GM12878 (cell line): ENCODE measurements around the gene CR2. TPM values are rescaled to one million over a fixed set of nuclear protein-coding genes. Genes with fewer than 3 reads are reported as not detected.

Source experiments
- ATAC-seq: fragments of 200-7000 bp; cut with Tn5 transposase; 3 replicates; pipeline ENCODE4 v1.9.1; 2020; ENCODE audit warnings: mild to moderate bottlenecking, moderate library complexity
- BruUV-seq: library from RNA; stranded (reverse); fragments of 400-500 nt; replicated peaks from 2 replicates; lab custom pipeline; 2021; lab: Mats Ljungman, UMichigan
- CTCF ChIA-PET: fragments of 300-600 bp; sonication (Branson Sonifier 250); formaldehyde crosslinking; extraction: SDS; loops from one replicate; lab custom pipeline; 2021; ENCODE audit warnings: inconsistent platforms; lab: Yijun Ruan, JAX
- POLR2A ChIA-PET: fragments of 350-600 bp; formaldehyde crosslinking; extraction: SDS; loops from one replicate; lab custom pipeline; 2021; ENCODE audit warnings: inconsistent platforms; lab: Charles Lee
- RAD21 ChIA-PET: fragments of 300-600 bp; sonication (Branson Sonifier 250); formaldehyde crosslinking; loops from one replicate; lab custom pipeline; 2023; ENCODE audit warnings: antibody characterized with exemption; ENCODE audit not compliant: unreplicated experiment; lab: Charles Lee
- SMC1A ChIA-PET: fragments of 300-600 bp; sonication (Branson Sonifier 250); formaldehyde crosslinking; loops from one replicate; lab custom pipeline; 2023; ENCODE audit not compliant: unreplicated experiment, uncharacterized antibody; lab: Charles Lee
- DNase-seq: peaks from one replicate; pipeline ENCODE4 v3.0.0-alpha.2; 2011; ENCODE audit warnings: low read depth, low spot score
- FAIRE-seq: peaks from 3 replicates; lab custom pipeline; 2011; peaks lifted over from hg19 to GRCh38; lab: Jason Lieb, UNC
- H2AFZ ChIP-seq: 2 replicates; pipeline ENCODE4 v1.6.0; 2011; ENCODE audit warnings: low read depth, low read length, control low read depth; ENCODE audit not compliant: control insufficient read depth
- H3K27ac ChIP-seq: 2 replicates; pipeline ENCODE4 v1.5.1; 2011; ENCODE audit warnings: control low read depth; ENCODE audit not compliant: control insufficient read depth, insufficient read depth
- H3K27me3 ChIP-seq, 2 experiments: replicated peaks in 1 of 2; 2 replicates each; pipeline versions ENCODE4 v1.6.0 to v1.6.1; 2011; ENCODE audit warnings: low read length in 1 of 2; ENCODE audit not compliant: control insufficient read depth in 2 of 2, insufficient read depth in 2 of 2
- H3K36me3 ChIP-seq, 2 experiments: 2 replicates each; pipeline ENCODE4 v1.5.1; 2011; ENCODE audit warnings: low read length in 1 of 2; ENCODE audit not compliant: control insufficient read depth in 2 of 2, insufficient read depth in 2 of 2
- H3K4me1 ChIP-seq: 2 replicates; pipeline ENCODE4 v1.6.1; 2011; ENCODE audit warnings: mild to moderate bottlenecking, low read length, moderate library complexity, mixed read lengths; ENCODE audit not compliant: control insufficient read depth, insufficient read depth
- H3K4me2 ChIP-seq: 2 replicates; pipeline ENCODE4 v1.6.0; 2011; ENCODE audit warnings: control low read depth; ENCODE audit not compliant: control insufficient read depth, insufficient read depth
- H3K4me3 ChIP-seq: fragments of 200-600 bp; sonication (generic); 2 replicates; pipeline ENCODE4 v1.5.1; 2016
- H3K79me2 ChIP-seq: 2 replicates; pipeline ENCODE4 v1.6.0; 2011; ENCODE audit warnings: low read length; ENCODE audit not compliant: control insufficient read depth, insufficient read depth
- H3K9ac ChIP-seq: 2 replicates; pipeline ENCODE4 v1.8.0; 2011; ENCODE audit warnings: low read length, control low read depth, mixed read lengths; ENCODE audit not compliant: control insufficient read depth, insufficient read depth
- H3K9me3 ChIP-seq: replicated peaks from 3 replicates; pipeline ENCODE4 v1.5.1; 2011; ENCODE audit warnings: mild to moderate bottlenecking, low read length; ENCODE audit not compliant: control insufficient read depth, insufficient read depth
- H4K20me1 ChIP-seq: 2 replicates; pipeline ENCODE4 v1.6.0; 2011; ENCODE audit not compliant: control insufficient read depth, insufficient read depth
- ASH2L ChIP-seq: fragments of 300-600, 200-600 bp; sonication (generic); IDR thresholded peaks from 2 replicates; pipeline ENCODE4 v1.6.1; 2017; ENCODE audit warnings: low read depth, mild to moderate bottlenecking, borderline replicate concordance
- CBX3 ChIP-seq: fragments of 200-600 bp; sonication (generic); IDR thresholded peaks from 2 replicates; pipeline ENCODE4 v1.6.1; 2016; ENCODE audit warnings: low read depth, borderline replicate concordance
- ETV6 ChIP-seq, 2 experiments: fragments of 450-650 bp in 1 of 2; IDR thresholded peaks in 1 of 2; conservative IDR thresholded peaks in 1 of 2; 2 replicates each; pipeline ENCODE4 v1.6.1; 2014; ENCODE audit warnings: antibody characterized with exemption in 1 of 2, borderline replicate concordance in 1 of 2, low read depth in 1 of 2, mild to moderate bottlenecking in 1 of 2, moderate library complexity in 1 of 2
- HSF1 ChIP-seq: fragments of 150-350 bp; IDR thresholded peaks from 2 replicates; pipeline ENCODE4 v1.6.1; 2014; ENCODE audit warnings: mild to moderate bottlenecking, low read depth, low read length
- IRF3 ChIP-seq: fragments of 450-650 bp; IDR thresholded peaks from 2 replicates; pipeline ENCODE4 v1.6.1; 2014; ENCODE audit warnings: mild to moderate bottlenecking
- MEF2B ChIP-seq: fragments of 450-650 bp; IDR thresholded peaks from 2 replicates; pipeline ENCODE4 v1.6.1; 2018; ENCODE audit warnings: mild to moderate bottlenecking, moderate library complexity; ENCODE audit not compliant: partially characterized antibody, poor library complexity, severe bottlenecking
- MXI1 ChIP-seq: fragments of 150-350 bp; IDR thresholded peaks from 2 replicates; pipeline ENCODE4 v1.6.1; 2011; ENCODE audit warnings: low read depth, mild to moderate bottlenecking, inconsistent platforms, low read length, improper control_type of control experiment
- NR2C2 ChIP-seq: IDR thresholded peaks from 2 replicates; pipeline ENCODE4 v1.6.1; 2011; ENCODE audit warnings: borderline replicate concordance, low read depth; ENCODE audit not compliant: control insufficient read depth, insufficient read length
- PAX8 ChIP-seq: fragments of 450-650 bp; IDR thresholded peaks from 2 replicates; pipeline ENCODE4 v1.6.1; 2017; ENCODE audit warnings: mild to moderate bottlenecking, moderate library complexity
- SIX5 ChIP-seq: IDR thresholded peaks from 2 replicates; pipeline ENCODE4 v1.6.1; 2011; ENCODE audit warnings: mild to moderate bottlenecking, low read depth, low read length, moderate library complexity; ENCODE audit not compliant: severe bottlenecking
- SPI1 ChIP-seq: IDR thresholded peaks from 2 replicates; pipeline ENCODE4 v1.6.1; 2011; ENCODE audit warnings: low read depth, mild to moderate bottlenecking, low read length, moderate library complexity, borderline replicate concordance; ENCODE audit not compliant: insufficient read depth
- ZSCAN29 ChIP-seq: fragments of 450-650 bp; IDR thresholded peaks from 2 replicates; pipeline ENCODE4 v1.6.1; 2017; ENCODE audit warnings: mild to moderate bottlenecking, moderate library complexity
- WGBS: methylation state at CpG from one replicate; pipeline ENCODE4 v1.1.6; 2016; ENCODE audit warnings: low lambda C conversion rate; ENCODE audit not compliant: insufficient replicate concordance, insufficient coverage; ENCODE audit errors: missing lambda C conversion rate; 5-methylcytosine and 5-hydroxymethylcytosine counted together
- in situ Hi-C: fragments of 300-500 bp; cut with MboI; formaldehyde crosslinking; loops from 9 replicates; pipeline ENCODE4 v1.14.3; 2018; ENCODE audit warnings: mixed read lengths
- intact Hi-C: fragments of 100-400 bp; cut with micrococcal nuclease; formaldehyde crosslinking; loops from one replicate; pipeline ENCODE4 v1.14.2; 2022; ENCODE audit not compliant: unreplicated experiment
- polyA plus RNA-seq, 11 experiments: library from polyadenylated mRNA; depleted of rRNA in 4 of 11; unstranded in 6 of 11; stranded (reverse) in 5 of 11; fragments of >200 nt; fragmentation: Nextera tagmentation in 4 of 11; fragmentation: Illumina TruSeq in 1 of 11; extraction: Ambion mirVana in 4 of 11; extraction: Trizol in 1 of 11; gene quantifications; 1 replicate in 1 of 11; 2 replicates in 10 of 11; pipeline versions ENCODE4 v1.2.1 to v1.2.3, GENCODE V29; 2011 to 2016; ENCODE audit warnings: inconsistent platforms in 2 of 11, missing spikeins in 2 of 11, low read depth in 1 of 11
- total RNA-seq, 4 experiments: library from RNA; depleted of rRNA in 3 of 4; stranded (reverse); fragments of >200 nt in 3 of 4; fragmentation: Illumina TruSeq in 1 of 4; extraction: Trizol in 1 of 4; gene quantifications; 2 replicates each; pipeline versions ENCODE4 v1.2.1 to v1.2.3, GENCODE V29; 2013 to 2021

The CR2 gene
- total and polyA plus RNA-seq, 10 of the 15 experiments (the other 5 are each of a cell fraction or from before 2014, with no cell fraction given), result 2.2 to 72.8 (median 50.6) TPM

- RAD21 ChIA-PET, result no interaction called here
- Histone ChIP-seq H3K36me3 (no peaks in the 10 kb centered on the region), H3K4me1 (peaks cover 12% of the 10 kb centered on the region), H3K27me3 (no peaks in the 10 kb centered on the region), H4K20me1 (no peaks in the 10 kb centered on the region), H3K27ac (no peak overlapping the region), H3K9ac (no peak overlapping the region), H3K4me2 (no peak overlapping the region), H3K9me3 (no peaks in the 10 kb centered on the region; the same call in 2 of the 3 replicates), H3K79me2 (no peaks in the 10 kb centered on the region), H3K4me3 (no peak overlapping the region), H2AFZ (no peak overlapping the region)
- CTCF ChIA-PET, result interaction anchor here (1.0 kb wide), 1 partner anchor 14 kb away, joined by 4 read pairs; the partner anchor contains the start of gene CR2
- no TSS peak for BruUV-seq
- intact Hi-C loops, result no loop called here
- TF ChIP-seq SPI1 (no peak), NR2C2 (no peak), ETV6 (conservative IDR thresholded peaks at IDR 0.05 in 1 of 2, IDR thresholded peaks at IDR 0.05 in 1 of 2; ENCODE audit: borderline replicate concordance in 1 of 2, low read depth in 1 of 2) (no peak), HSF1 (no peak), CBX3 (no peak), MEF2B (no peak), MXI1 (no peak), ASH2L (no peak), IRF3 (no peak), PAX8 (no peak), ZSCAN29 (no peak), SIX5 (no peak)
- WGBS, result 71% methylated on average over 2 of the region's 2 CpGs
- DNase-seq (no peak), ATAC-seq (no peak), FAIRE-seq (no peak)
- SMC1A ChIA-PET, result interaction anchor here (0.6 to 1.3 kb wide), 4 partner anchors 9 to 17 kb away, joined by 3 to 5 read pairs (median 3); no protein-coding TSS in a partner anchor
- in situ Hi-C loops, result no loop called here
- POLR2A ChIA-PET, result no interaction called here
Measured at GRCh38 chr1:207440626-207441025, 13.5 kb upstream of the CR2 start.
